ENCODE data around the gene NAPSA.
A peak's percentile ranks its signal among the peaks of the same experiment; 100 is the strongest.
"Not testable (repeated sequence)": the region's sequence is repeated elsewhere in the genome, so short reads cannot be mapped to it uniquely, and the experiment has no call there.

NAPSA gene

DNA sequence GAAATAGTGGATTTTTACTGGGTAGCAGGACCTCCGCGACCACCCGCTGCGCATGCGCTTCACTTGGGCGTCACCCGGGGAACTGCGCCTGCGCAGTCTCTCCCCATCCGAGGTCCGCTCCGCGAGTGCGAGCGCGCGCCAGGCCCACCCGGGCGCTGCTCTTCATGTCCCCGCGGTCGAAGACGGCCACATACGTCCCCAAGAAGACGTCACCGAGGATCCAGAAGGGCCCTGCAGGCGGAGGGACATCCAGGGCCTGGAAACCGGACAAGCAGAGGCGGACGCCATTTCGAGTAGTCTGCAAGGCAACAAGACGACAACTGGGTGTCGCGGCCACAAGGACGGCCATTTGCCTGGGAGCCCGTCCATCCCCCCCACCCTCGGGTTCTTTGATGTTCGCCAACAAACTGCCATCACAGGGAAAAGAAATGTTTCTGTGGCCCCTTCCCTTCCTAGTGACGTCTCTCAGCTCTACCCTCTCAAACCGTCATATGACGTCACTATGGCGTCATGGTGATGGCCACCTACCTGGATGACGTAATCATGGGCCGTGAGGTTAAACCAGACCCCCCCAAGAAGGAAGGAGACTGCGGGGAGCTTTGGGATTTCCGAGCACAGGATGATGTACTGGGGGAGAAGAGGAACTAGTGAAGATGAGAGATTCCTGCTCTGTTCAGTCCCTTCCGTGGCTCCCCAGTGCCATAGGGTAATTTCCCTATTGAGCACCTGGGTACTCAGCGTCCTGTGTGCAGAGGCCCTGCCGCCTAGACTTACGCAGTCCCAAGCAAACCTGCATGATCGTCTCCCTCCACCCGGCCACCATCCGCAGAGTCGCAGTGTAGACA, 6.7 kb downstream of the NAPSA start:
- peak; percentile 59 for DNase-seq (ENCODE audit: low read depth)

- DNase-seq (ENCODE audit: low read depth) = peak; percentile 82
Measured at GRCh38 chr19:50357178-50358100, 8.0 kb downstream of the NAPSA start.

DNA sequence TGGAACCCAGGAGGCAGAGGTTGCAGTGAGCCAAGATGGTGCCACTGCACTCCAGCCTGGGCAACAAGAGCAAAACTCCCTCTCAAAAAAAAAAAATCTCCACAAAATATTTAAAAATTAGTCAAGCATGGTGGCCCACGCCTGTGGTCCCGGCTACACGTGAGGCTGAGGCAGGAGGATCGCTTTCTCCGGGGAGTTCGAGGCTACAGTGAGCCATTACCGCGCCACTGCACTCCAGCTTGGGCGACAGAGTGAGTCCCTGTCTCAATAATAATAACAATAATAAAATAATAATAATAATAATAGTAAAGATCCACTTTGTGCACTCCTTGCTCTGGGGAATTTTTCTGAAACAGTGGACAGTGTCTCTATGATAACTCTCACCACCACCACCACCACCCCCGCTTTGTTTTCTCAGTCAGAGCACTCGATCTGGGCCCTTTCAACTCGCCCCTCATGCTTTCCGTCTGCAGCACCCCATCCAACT, 8.7 kb downstream of the NAPSA start:
- DNase-seq (ENCODE audit: low read depth) = no peak

DNA sequence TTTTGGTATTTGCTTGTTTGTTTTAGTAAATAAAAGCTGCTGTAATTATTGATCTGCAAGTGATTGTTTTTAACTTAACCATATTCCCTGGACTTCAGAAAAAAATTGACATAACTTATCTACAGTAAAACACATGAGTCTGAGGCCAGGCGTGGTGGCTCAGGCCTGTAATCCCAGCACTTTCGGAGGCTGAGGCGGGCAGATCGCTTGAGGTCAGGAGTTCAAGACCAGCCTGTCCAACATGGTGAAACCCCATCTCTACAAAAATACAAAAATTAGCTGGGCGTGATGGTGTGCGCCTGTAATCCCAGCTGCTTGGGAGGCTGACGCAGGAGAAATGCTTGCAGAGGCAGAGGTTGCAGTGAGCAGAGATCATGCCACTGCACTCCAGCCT, 12.0 kb downstream of the NAPSA start:
- not testable (repeated sequence) for DNase-seq (ENCODE audit: low read depth)

- no peak for DNase-seq (ENCODE audit: low read depth)
Measured at GRCh38 chr19:50352242-50352641, 13.2 kb downstream of the NAPSA start.

GRCh38 chr19:50349277-50350057, 16.0 kb downstream of the NAPSA start:
- DNase-seq (ENCODE audit: low read depth) = no peak

- not testable (repeated sequence) for DNase-seq (ENCODE audit: low read depth)
Measured at GRCh38 chr19:50347089-50347581, 18.3 kb downstream of the NAPSA start.

DNA sequence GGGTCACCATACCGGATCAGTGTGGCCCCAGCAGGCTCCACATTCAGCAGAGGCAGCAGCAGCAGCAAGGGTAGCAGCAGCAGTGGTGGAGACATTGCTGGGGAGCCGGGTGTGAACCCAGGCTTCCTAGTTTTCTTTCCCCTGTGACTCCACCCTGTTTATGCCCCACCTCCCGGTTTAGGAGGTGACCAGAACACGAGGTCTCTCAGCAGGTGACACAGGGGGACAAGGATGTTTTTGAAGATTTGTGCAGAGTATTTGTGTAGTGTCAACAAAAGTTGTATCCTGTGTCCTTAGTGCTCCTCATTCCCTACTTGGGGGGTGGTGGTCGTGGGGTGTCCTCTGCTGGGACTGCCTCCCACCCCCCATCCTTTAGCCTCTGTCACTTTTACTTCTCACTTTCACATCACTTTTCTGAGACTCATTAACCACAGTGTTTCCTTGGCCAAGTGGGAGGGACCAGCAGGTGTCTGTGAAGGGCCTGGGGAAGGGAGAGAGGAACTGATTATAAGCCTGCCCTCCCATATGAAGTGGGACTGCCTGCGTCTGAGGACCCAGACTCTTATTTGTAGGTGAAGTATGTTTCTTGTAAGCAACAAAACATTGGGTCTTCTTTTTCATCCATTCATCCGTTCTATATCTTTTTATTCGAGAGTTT, 20.6 kb downstream of the NAPSA start:
- no peak for DNase-seq (ENCODE audit: low read depth)

DNA sequence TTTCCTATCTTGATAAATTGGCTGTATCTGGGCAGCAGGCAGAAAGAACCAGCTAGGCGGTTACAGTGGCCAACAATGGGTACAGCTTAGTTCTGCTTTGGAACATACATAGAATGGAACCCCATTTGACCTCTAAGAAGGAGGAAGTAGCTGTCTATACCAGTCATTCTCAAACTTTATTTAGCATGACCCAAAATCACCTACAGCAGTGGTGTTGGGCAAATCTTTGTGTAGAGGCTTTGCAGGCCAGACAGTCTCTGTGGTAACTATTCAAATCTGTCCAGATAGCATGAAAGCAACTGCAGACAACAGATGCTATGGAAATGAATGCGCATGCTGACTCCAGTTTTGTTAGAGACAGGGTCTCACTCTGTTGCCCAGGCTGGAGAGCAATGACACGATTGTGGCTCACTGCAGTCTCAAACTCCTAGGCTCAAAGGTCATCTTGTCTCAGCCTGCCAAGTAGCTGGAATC, 24.3 kb downstream of the NAPSA start:
- DNase-seq (ENCODE audit: low read depth) = no peak

GRCh38 chr19:50340331-50340730, 25.1 kb downstream of the NAPSA start:
- DNase-seq (ENCODE audit: low read depth) = no peak

- DNase-seq (ENCODE audit: low read depth) = not testable (repeated sequence)
Measured at GRCh38 chr19:50337031-50337430, 28.4 kb downstream of the NAPSA start.

GRCh38 chr19:50334741-50335421, 30.6 kb downstream of the NAPSA start:
- no peak for DNase-seq (ENCODE audit: low read depth)

DNA sequence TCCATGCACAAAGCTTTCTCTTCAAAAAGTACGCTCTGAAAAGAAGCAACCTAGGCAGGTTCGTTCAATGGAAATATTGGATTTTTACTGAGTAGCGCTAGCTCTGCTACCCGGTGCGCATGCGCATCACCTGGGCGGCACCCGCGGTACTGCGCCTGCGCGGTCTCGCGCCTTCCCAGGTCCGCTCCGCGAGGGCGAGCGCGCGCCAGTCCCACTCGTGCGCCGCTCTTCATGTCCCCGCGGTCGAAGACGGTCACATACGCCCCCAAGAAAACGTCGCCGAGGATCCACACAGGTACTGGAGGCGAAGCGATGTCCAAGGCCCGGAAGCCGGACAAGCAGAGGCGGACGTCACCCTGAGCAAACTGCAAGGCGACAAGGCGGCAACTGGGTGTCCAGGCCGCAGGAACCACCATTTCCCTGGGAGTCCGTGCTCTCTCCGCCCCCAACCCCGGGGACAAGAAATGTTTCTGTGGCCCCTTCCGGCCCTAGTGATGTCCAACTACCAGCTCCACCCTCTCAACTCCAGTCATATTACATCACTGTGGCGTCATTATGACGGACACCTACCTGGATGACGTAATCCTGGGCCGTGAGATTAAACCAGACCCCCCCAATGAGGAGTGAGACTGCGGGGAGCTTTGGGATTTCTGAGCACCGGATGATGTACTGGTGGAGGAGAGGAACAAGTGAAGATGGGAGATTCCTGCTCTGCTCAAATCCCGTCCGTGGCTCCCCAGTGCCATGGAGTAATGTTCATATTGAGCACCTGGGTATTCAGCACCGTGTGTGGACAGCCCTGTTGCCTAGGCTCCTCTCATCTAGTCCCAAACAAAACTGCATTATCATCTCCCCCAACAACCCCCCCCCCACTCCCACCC, 31.5 kb downstream of the NAPSA start:
- peak; percentile 71 for DNase-seq (ENCODE audit: low read depth)

GRCh38 chr19:50333235-50333736, 32.2 kb downstream of the NAPSA start:
- peak; percentile 83 for DNase-seq (ENCODE audit: low read depth)

GRCh38 chr19:50332244-50333038, 33.0 kb downstream of the NAPSA start:
- DNase-seq (ENCODE audit: low read depth) = no peak

- no peak for DNase-seq (ENCODE audit: low read depth)
Measured at GRCh38 chr19:50331994-50332243, 33.5 kb downstream of the NAPSA start.

GRCh38 chr19:50331221-50331993, 34.0 kb downstream of the NAPSA start:
- no peak for DNase-seq (ENCODE audit: low read depth)
